CD4-positive, alpha-beta T cell (primary cell): ENCODE measurements around the gene MCCC1. TPM values are rescaled to one million over a fixed set of nuclear protein-coding genes. Genes with fewer than 3 reads are reported as not detected.

Experiments
- ATAC-seq: fragments of 200-7000 bp; cut with Tn5 transposase; one replicate; pipeline ENCODE4 v1.10.0; 2022; ENCODE audit warnings: mild to moderate bottlenecking; ENCODE audit not compliant: poor library complexity
- CTCF ChIA-PET: fragments of 350-600 bp; sonication (Branson Sonifier 250); formaldehyde crosslinking; loops from one replicate; lab custom pipeline; 2021; ENCODE audit warnings: antibody characterized with exemption, inconsistent platforms; lab: Charles Lee
- POLR2A ChIA-PET: fragments of 350-600 bp; sonication (Branson Sonifier 250); formaldehyde crosslinking; loops from one replicate; lab custom pipeline; 2021; ENCODE audit warnings: antibody characterized with exemption, inconsistent platforms; lab: Charles Lee
- DNase-seq, 14 experiments: peaks; one replicate each; pipeline ENCODE4 v3.0.0-alpha.2; 2013 to 2020; ENCODE audit warnings: mixed read lengths in 2 of 14
- H3K27ac ChIP-seq, 2 donors: one replicate each; pipeline versions ENCODE4 v1.5.1 to v1.7.0; 2013; ENCODE audit warnings: low read length in 2 of 2, low read depth in 1 of 2, mild to moderate bottlenecking in 1 of 2
- H3K27me3 ChIP-seq, 2 experiments: 1 replicate in 1 of 2; 2 replicates in 1 of 2; pipeline versions ENCODE4 v1.6.1 to v1.7.0; 2013; ENCODE audit warnings: low read length in 2 of 2, control low read depth in 1 of 2, mild to moderate bottlenecking in 1 of 2, moderate library complexity in 1 of 2; ENCODE audit not compliant: insufficient read depth in 2 of 2, control insufficient read depth in 1 of 2
- H3K36me3 ChIP-seq: one replicate; pipeline ENCODE4 v1.6.1; 2013; ENCODE audit warnings: low read length, control low read depth; ENCODE audit not compliant: insufficient read depth
- H3K4me1 ChIP-seq: one replicate; pipeline ENCODE4 v1.6.1; 2013; ENCODE audit warnings: low read length, control low read depth; ENCODE audit not compliant: insufficient read depth
- H3K4me3 ChIP-seq: one replicate; pipeline ENCODE4 v1.5.1; 2013; ENCODE audit warnings: mild to moderate bottlenecking, low read length, moderate library complexity
- H3K9me3 ChIP-seq, 2 experiments: 1 replicate in 1 of 2; 2 replicates in 1 of 2; pipeline versions ENCODE4 v1.6.1 to v1.7.0; 2013; ENCODE audit warnings: low read length in 2 of 2, mild to moderate bottlenecking in 2 of 2, control low read depth in 1 of 2, moderate library complexity in 1 of 2; ENCODE audit not compliant: control insufficient read depth in 1 of 2, insufficient read depth in 1 of 2
- H3K27ac Mint-ChIP-seq: one replicate; pipeline ENCODE4 v1.8.0; 2020; ENCODE audit warnings: mixed read lengths
- H3K27me3 Mint-ChIP-seq: one replicate; pipeline ENCODE4 v1.8.0; 2021; ENCODE audit warnings: mixed read lengths
- H3K36me3 Mint-ChIP-seq: one replicate; pipeline ENCODE4 v1.8.0; 2021; ENCODE audit warnings: low read depth, mixed read lengths
- H3K4me1 Mint-ChIP-seq: one replicate; pipeline ENCODE4 v1.8.0; 2021; ENCODE audit warnings: low read depth, mixed read lengths
- H3K4me3 Mint-ChIP-seq: one replicate; pipeline ENCODE4 v1.8.0; 2020; ENCODE audit warnings: mild to moderate bottlenecking, mixed read lengths
- H3K9me3 Mint-ChIP-seq: one replicate; pipeline ENCODE4 v1.8.0; 2020; ENCODE audit warnings: mixed read lengths
- intact Hi-C, 2 experiments: fragments of 100-400 bp; cut with DNase I in 1 of 2; cut with micrococcal nuclease in 1 of 2; formaldehyde crosslinking; loops; one replicate each; pipeline versions ENCODE4 v1.15.1 to v1.9.0; 2023 to 2025; cut with DNase I, micrococcal nuclease
- total RNA-seq, 174 experiments: library from RNA in 2 of 174; stranded (reverse) in 2 of 174; gene quantifications; one replicate each; pipeline ENCODE4 v1.2.3 and lab custom pipeline; 2021 to 2026
- TF ChIP-seq, protein P1 (sequence below): fragments of 200-600 bp; IDR thresholded peaks from one replicate; pipeline ENCODE4 v1.8.0; 2022; ENCODE audit warnings: antibody characterized with exemption, mild to moderate bottlenecking

Gene MCCC1
- total RNA-seq, 2 experiments from 2014 or later: 16.4 to 16.7 TPM

- ChIA-PET CTCF (no interaction called here), POLR2A (no interaction called here)
- Mint-ChIP-seq H3K4me3 (no peak overlapping the region), H3K4me1 (peaks cover 17% of the 10 kb centered on the region), H3K9me3 (no peaks in the 10 kb centered on the region), H3K36me3 (peaks cover 9% of the 10 kb centered on the region), H3K27me3 (no peaks in the 10 kb centered on the region), H3K27ac (no peak overlapping the region)
- TF ChIP-seq, protein P1, sequence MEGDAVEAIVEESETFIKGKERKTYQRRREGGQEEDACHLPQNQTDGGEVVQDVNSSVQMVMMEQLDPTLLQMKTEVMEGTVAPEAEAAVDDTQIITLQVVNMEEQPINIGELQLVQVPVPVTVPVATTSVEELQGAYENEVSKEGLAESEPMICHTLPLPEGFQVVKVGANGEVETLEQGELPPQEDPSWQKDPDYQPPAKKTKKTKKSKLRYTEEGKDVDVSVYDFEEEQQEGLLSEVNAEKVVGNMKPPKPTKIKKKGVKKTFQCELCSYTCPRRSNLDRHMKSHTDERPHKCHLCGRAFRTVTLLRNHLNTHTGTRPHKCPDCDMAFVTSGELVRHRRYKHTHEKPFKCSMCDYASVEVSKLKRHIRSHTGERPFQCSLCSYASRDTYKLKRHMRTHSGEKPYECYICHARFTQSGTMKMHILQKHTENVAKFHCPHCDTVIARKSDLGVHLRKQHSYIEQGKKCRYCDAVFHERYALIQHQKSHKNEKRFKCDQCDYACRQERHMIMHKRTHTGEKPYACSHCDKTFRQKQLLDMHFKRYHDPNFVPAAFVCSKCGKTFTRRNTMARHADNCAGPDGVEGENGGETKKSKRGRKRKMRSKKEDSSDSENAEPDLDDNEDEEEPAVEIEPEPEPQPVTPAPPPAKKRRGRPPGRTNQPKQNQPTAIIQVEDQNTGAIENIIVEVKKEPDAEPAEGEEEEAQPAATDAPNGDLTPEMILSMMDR: no peak
- Histone ChIP-seq H3K36me3 (no peaks in the 10 kb centered on the region), H3K27ac (no peak overlapping the region), H3K9me3 (no peaks in the 10 kb centered on the region), H3K4me3 (no peak overlapping the region), H3K27me3 (no peaks in the 10 kb centered on the region), H3K4me1 (peaks cover 19% of the 10 kb centered on the region)
- intact Hi-C loops: loop anchor here in 1 of 2 experiments (5.0 to 10.0 kb wide), 2 partner anchors 77 to 1191 kb away; partner anchors contain the start of gene AP2M1
- no peak for DNase-seq
- ATAC-seq: no peak
Measured at GRCh38 chr3:182983876-182984275, 115.4 kb downstream of the MCCC1 start.

DNA sequence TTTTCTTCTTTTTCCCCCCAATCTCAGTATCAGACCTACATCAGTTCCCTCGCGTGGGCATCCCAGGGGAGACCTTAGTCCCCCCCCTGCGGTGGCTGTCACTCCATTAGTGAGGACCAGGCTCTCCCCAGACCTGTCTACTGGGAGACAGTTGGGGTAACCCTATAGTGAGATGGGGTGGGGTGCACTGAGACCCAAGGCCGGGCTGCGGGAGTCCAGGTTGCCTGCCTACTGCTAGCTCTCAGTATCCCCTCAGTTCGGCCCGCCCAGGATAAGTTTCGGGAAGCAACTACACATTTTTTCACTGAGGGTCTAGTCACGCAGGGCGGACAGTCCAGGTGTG is 118.3 kb downstream of the MCCC1 start:
- peak overlapping the region in 1 of 2 donors; percentile 39 for H3K27ac ChIP-seq
- intact Hi-C loops: loop anchor here in 1 of 2 experiments (5.0 to 10.0 kb wide), 2 partner anchors 74 to 1194 kb away; partner anchors contain the start of gene AP2M1
- H3K27me3 ChIP-seq: no peaks in the 10 kb centered on the region
- no peaks in the 10 kb centered on the region for H3K9me3 Mint-ChIP-seq
- no peaks in the 10 kb centered on the region for H3K36me3 ChIP-seq
- H3K4me3 ChIP-seq: peak overlapping the region; percentile 93
- DNase-seq (no peak), ATAC-seq (no peak)
- peaks cover 31% of the 10 kb centered on the region for H3K4me1 ChIP-seq
- no peak overlapping the region for H3K4me3 Mint-ChIP-seq
- ChIA-PET CTCF (interaction anchor here (0.6 kb wide), 1 partner anchor 51 kb away, joined by 4 read pairs; no protein-coding TSS in a partner anchor), POLR2A (interaction anchor here (1.2 to 1.5 kb wide), 3 partner anchors 10 to 188 kb away, joined by 3 to 5 read pairs (median 5); partner anchors contain the start of genes ATP11B and MCCC1)
- H3K4me1 Mint-ChIP-seq: peaks cover 39% of the 10 kb centered on the region
- H3K27me3 Mint-ChIP-seq: no peaks in the 10 kb centered on the region
- H3K9me3 ChIP-seq: no peaks in the 10 kb centered on the region
- peaks cover 9% of the 10 kb centered on the region for H3K36me3 Mint-ChIP-seq
- H3K27ac Mint-ChIP-seq: no peak overlapping the region
- TF ChIP-seq, protein P1: no peak

DNA sequence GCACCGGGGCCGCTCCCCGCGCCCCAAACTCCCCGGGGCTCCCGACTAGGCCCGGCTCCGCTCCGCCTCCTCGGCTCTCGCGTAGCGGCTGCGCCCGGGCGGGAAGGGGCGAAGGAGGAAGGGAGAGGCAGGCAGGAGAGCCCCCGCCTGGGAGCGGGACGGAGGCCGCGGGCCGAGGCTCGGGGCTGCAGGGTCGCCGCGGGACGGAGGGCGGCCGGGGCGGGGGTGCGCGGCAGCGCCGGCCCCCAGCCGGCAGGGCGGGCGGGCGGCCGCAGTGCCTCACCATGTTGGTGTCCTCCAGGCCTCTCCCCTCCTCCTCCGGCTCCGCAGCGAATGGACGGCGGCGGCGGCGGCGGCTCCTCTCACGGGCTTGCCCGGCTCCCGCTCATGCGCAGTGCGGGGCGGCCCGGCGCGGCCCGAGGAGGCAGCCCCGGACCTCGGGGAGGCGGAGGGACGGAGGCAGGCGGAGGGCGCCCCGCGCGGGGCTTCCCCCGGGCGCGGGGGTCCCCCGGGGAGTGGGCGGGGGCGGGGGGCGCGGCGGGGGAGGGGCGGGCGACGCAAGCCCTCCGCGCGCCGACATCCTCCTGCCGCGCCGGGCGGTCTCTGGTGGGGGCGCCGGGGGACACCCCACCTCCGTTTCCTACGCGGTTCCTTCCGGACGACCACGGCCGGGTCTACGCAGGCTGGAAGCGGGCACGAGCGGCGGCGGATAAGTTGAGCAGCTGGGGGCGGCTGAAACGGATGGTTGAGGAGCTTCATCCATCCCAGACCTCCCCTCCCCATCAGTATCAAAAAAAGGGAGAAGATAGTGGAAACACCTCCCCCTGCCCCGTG is 118.9 kb downstream of the MCCC1 start, which contains the start of gene DCUN1D1:
TSS of gene DCUN1D1 (minus strand) at position 335 of the 834 bp plus-strand sequence. CDS start at position 286, 49 bp downstream.
- Mint-ChIP-seq H3K27ac (peak within 1 kb of the TSS; percentile 82), H3K4me1 (peaks cover 44% of the 10 kb centered on the region), H3K9me3 (no peaks in the 10 kb centered on the region), H3K4me3 (peak within 1 kb of the TSS; percentile 97), H3K36me3 (peaks cover 9% of the 10 kb centered on the region), H3K27me3 (no peaks in the 10 kb centered on the region)
- ATAC-seq: peak; percentile 85
- Histone ChIP-seq H3K4me3 (peak within 1 kb of the TSS; percentile 93), H3K27me3 (no peaks in the 10 kb centered on the region), H3K36me3 (no peaks in the 10 kb centered on the region), H3K9me3 (no peaks in the 10 kb centered on the region), H3K27ac (peak within 1 kb of the TSS in 1 of 2 donors; percentile 39), H3K4me1 (peaks cover 31% of the 10 kb centered on the region)
- TF ChIP-seq, protein P1: no peak
- peak; percentile 78 to 94 (median 86) for DNase-seq
- POLR2A ChIA-PET: interaction anchor here (0.9 to 1.5 kb wide), 4 partner anchors 9 to 187 kb away, joined by 3 to 5 read pairs (median 4); partner anchors contain the start of genes ATP11B and MCCC1
- intact Hi-C loops: loop anchor here in 1 of 2 experiments (5.0 to 10.0 kb wide), 2 partner anchors 73 to 1194 kb away; partner anchors contain the start of gene AP2M1
- CTCF ChIA-PET: no interaction called here
